Measurements from ENCODE around the gene GCSAM.

GRCh38 chr3:112111785-112112402 is 21.2 kb downstream of the GCSAM start:
- no peak for TF ChIP-seq POLR2A (IDR thresholded peaks at IDR 0.05)
- TF ChIP-seq CTCF (IDR thresholded peaks at IDR 0.05) = peak; percentile 46 to 73 (median 70)
